Transverse colon (tissue), 4 donors: ENCODE measurements around the gene TXNRD1.

Source experiments
- CTCF ChIP-seq, 5 experiments: fragments of 200-600 bp in 3 of 5; fragments of 450-650 bp in 2 of 5; sonication (generic) in 3 of 5; IDR thresholded peaks; 1 replicate in 2 of 5; 2 replicates in 3 of 5; pipeline ENCODE4 v1.5.1; 2016 to 2017; ENCODE audit warnings: antibody characterized with exemption in 5 of 5, inconsistent platforms in 3 of 5, mild to moderate bottlenecking in 2 of 5, moderate library complexity in 1 of 5
- POLR2A ChIP-seq: fragments of 450-650 bp; IDR thresholded peaks from one replicate; pipeline ENCODE4 v1.6.1; 2016; ENCODE audit warnings: antibody characterized with exemption, mild to moderate bottlenecking, moderate library complexity
- POLR2AphosphoS5 ChIP-seq, 3 donors: sonication (generic); formaldehyde crosslinking; IDR thresholded peaks; one replicate each; pipeline ENCODE4 v1.6.1; 2016; ENCODE audit warnings: antibody characterized with exemption in 3 of 3

GRCh38 chr12:104285740-104286515 lies 70.3 kb downstream of the TXNRD1 start:
- no peak for TF ChIP-seq CTCF (IDR thresholded peaks at IDR 0.05)
- peak; percentile 24 for TF ChIP-seq POLR2A
- no peak for TF ChIP-seq POLR2AphosphoS5 (IDR thresholded peaks at IDR 0.05)
